Fibroblast of lung (primary cell): ENCODE measurements around the gene ASF1A. TPM values are rescaled to one million over a fixed set of nuclear protein-coding genes. Genes with fewer than 3 reads are reported as not detected.

Experiments
- DNase-seq, 2 donors: peaks; one replicate each; pipeline versions ENCODE4 v3.0.0 to v3.0.0-alpha.2; 2010; ENCODE audit warnings: low read depth in 2 of 2
- H2AFZ ChIP-seq: 2 replicates; pipeline ENCODE4 v1.5.1; 2012; ENCODE audit warnings: low read length, control low read depth, inconsistent platforms
- H3K27ac ChIP-seq: 2 replicates; pipeline ENCODE4 v1.5.1; 2011; ENCODE audit warnings: low read length, control low read depth; ENCODE audit not compliant: insufficient read depth
- H3K27me3 ChIP-seq: 2 replicates; pipeline ENCODE4 v1.5.1; 2011; ENCODE audit warnings: mild to moderate bottlenecking, low read length; ENCODE audit not compliant: control insufficient read depth, insufficient read depth
- H3K36me3 ChIP-seq: 2 replicates; pipeline ENCODE4 v1.5.1; 2011; ENCODE audit warnings: low read length; ENCODE audit not compliant: control insufficient read depth, insufficient read depth
- H3K4me1 ChIP-seq: 2 replicates; pipeline ENCODE4 v1.5.1; 2011; ENCODE audit warnings: low read length; ENCODE audit not compliant: control insufficient read depth, insufficient read depth; ENCODE audit errors: extremely low read depth
- H3K4me2 ChIP-seq: 2 replicates; pipeline ENCODE4 v1.5.1; 2011; ENCODE audit warnings: low read length, control low read depth; ENCODE audit not compliant: insufficient read depth; ENCODE audit errors: extremely low read depth
- H3K4me3 ChIP-seq, 4 experiments: fragments of 200-600 bp in 1 of 4; sonication (generic) in 1 of 4; replicated peaks in 1 of 4; 2 replicates each; pipeline ENCODE4 v1.5.1; 2011 to 2016; ENCODE audit warnings: low read length in 4 of 4, low read depth in 3 of 4, mild to moderate bottlenecking in 3 of 4, control low read depth in 2 of 4, inconsistent platforms in 1 of 4, mixed read lengths in 1 of 4; ENCODE audit not compliant: insufficient read depth in 1 of 4; ENCODE audit errors: control extremely low read depth in 1 of 4
- H3K79me2 ChIP-seq: 2 replicates; pipeline ENCODE4 v1.5.1; 2012; ENCODE audit warnings: mild to moderate bottlenecking, low read length, inconsistent platforms; ENCODE audit not compliant: control insufficient read depth, insufficient read depth
- H3K9ac ChIP-seq: 2 replicates; pipeline ENCODE4 v1.5.1; 2011; ENCODE audit warnings: mild to moderate bottlenecking, low read length, control low read depth; ENCODE audit not compliant: insufficient read depth
- H3K9me3 ChIP-seq: 2 replicates; pipeline ENCODE4 v1.5.1; 2012; ENCODE audit warnings: low read depth, low read length; ENCODE audit not compliant: control insufficient read depth, insufficient read depth
- H4K20me1 ChIP-seq: 2 replicates; pipeline ENCODE4 v1.5.1; 2011; ENCODE audit warnings: low read length; ENCODE audit not compliant: control insufficient read depth, insufficient read depth; ENCODE audit errors: extremely low read depth
- EZH2 ChIP-seq: IDR thresholded peaks from 2 replicates; pipeline ENCODE4 v1.5.1; 2012; ENCODE audit warnings: low read length, control low read depth, mild to moderate bottlenecking; ENCODE audit errors: missing control alignments
- polyA plus RNA-seq, 2 donors: library from polyadenylated mRNA; depleted of rRNA in 1 of 2; stranded (reverse) in 1 of 2; unstranded in 1 of 2; fragments of >200 nt; gene quantifications; 2 replicates each; pipeline ENCODE4 v1.2.1, GENCODE V29; 2011 to 2012; ENCODE audit warnings: missing spikeins in 1 of 2
- total RNA-seq: library from RNA; depleted of rRNA; stranded (reverse); fragments of >200 nt; gene quantifications from 2 replicates; pipeline ENCODE4 v1.2.1, GENCODE V29; 2014
- TF ChIP-seq, protein P1 (sequence below), 2 donors: IDR thresholded peaks in 1 of 2; conservative IDR thresholded peaks in 1 of 2; 1 replicate in 1 of 2; 2 replicates in 1 of 2; pipeline ENCODE4 v1.5.1; 2011 to 2012; ENCODE audit warnings: low read length in 2 of 2, control low read depth in 1 of 2, inconsistent platforms in 1 of 2, low read depth in 1 of 2, mild to moderate bottlenecking in 1 of 2

The ASF1A gene
- total and polyA plus RNA-seq, 2 donors (not counting 1 experiment from before 2014, with no cell fraction given), result 16.5 to 20.3 TPM

DNA sequence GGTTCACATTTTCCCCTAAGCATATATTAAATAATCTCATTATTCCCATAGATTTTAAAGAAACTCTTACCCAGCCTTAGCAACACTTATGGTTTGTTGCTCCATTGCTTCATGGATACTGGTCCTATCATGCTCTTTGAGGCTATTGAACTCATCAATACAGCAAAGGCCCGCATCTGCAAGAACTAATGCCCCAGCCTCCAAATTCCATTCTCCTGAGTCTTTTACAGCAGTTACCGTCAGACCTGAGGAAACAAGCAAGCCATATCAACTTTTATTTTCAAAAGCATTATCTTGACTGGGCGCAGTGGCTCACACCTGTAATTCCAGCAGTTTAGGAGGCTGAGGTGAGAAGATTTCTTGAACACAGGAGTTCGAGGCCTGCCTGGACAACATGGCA, 37.7 kb upstream of the ASF1A start:
- Histone ChIP-seq H3K4me3 (no peak overlapping the region), H3K4me1 (no peaks in the 10 kb centered on the region), H3K36me3 (no peaks in the 10 kb centered on the region), H3K27ac (no peak overlapping the region), H3K9ac (no peak overlapping the region), H2AFZ (no peak overlapping the region), H3K79me2 (no peaks in the 10 kb centered on the region), H3K27me3 (no peaks in the 10 kb centered on the region), H3K9me3 (no peaks in the 10 kb centered on the region), H4K20me1 (no peaks in the 10 kb centered on the region), H3K4me2 (no peak overlapping the region)
- DNase-seq, result peak in 1 of 2 donors; percentile 18
- TF ChIP-seq, protein P1, sequence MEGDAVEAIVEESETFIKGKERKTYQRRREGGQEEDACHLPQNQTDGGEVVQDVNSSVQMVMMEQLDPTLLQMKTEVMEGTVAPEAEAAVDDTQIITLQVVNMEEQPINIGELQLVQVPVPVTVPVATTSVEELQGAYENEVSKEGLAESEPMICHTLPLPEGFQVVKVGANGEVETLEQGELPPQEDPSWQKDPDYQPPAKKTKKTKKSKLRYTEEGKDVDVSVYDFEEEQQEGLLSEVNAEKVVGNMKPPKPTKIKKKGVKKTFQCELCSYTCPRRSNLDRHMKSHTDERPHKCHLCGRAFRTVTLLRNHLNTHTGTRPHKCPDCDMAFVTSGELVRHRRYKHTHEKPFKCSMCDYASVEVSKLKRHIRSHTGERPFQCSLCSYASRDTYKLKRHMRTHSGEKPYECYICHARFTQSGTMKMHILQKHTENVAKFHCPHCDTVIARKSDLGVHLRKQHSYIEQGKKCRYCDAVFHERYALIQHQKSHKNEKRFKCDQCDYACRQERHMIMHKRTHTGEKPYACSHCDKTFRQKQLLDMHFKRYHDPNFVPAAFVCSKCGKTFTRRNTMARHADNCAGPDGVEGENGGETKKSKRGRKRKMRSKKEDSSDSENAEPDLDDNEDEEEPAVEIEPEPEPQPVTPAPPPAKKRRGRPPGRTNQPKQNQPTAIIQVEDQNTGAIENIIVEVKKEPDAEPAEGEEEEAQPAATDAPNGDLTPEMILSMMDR (conservative IDR thresholded peaks at IDR 0.05 in 1 of 2, IDR thresholded peaks at IDR 0.05 in 1 of 2; ENCODE audit: low read depth in 1 of 2, low read length in 2 of 2), result no peak
- no peak for TF ChIP-seq EZH2

DNA sequence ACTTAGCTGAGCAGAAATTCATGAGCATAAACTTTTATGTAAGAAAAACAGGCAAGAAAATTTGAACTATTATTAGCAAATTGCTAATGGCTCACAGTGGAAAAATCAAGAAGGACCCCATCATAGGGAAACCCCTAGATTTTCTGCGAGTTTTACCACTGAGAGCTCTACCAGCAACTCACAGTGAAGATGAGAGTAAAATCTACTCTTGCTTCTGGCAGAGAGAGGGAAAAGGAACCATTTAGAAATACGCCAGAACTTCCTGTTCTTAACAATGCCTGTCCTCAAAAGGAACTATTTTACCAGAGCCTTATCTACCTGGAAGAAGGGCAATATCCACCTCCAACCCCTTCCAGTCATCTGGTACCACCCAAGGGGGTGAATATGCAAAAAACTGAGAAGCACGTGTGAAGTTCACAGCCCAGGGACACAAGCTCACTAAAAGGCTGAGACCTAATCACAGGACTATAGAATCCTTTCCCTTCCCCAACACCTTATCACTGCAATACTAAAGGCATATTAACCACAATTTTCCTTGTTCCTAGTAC, 34.4 kb upstream of the ASF1A start:
- no peak for DNase-seq
- no peaks in the 10 kb centered on the region for H4K20me1 ChIP-seq
- no peak overlapping the region for H3K4me2 ChIP-seq
- no peak overlapping the region for H3K27ac ChIP-seq
- H3K4me3 ChIP-seq, result no peak overlapping the region
- no peaks in the 10 kb centered on the region for H3K9me3 ChIP-seq
- no peak overlapping the region for H3K9ac ChIP-seq
- no peak for TF ChIP-seq EZH2
- TF ChIP-seq, protein P1 (conservative IDR thresholded peaks at IDR 0.05 in 1 of 2, IDR thresholded peaks at IDR 0.05 in 1 of 2; ENCODE audit: low read depth in 1 of 2, low read length in 2 of 2), result no peak
- H3K36me3 ChIP-seq, result no peaks in the 10 kb centered on the region
- H3K4me1 ChIP-seq, result no peaks in the 10 kb centered on the region
- H2AFZ ChIP-seq, result no peak overlapping the region
- H3K27me3 ChIP-seq, result no peaks in the 10 kb centered on the region
- H3K79me2 ChIP-seq, result no peaks in the 10 kb centered on the region

DNA sequence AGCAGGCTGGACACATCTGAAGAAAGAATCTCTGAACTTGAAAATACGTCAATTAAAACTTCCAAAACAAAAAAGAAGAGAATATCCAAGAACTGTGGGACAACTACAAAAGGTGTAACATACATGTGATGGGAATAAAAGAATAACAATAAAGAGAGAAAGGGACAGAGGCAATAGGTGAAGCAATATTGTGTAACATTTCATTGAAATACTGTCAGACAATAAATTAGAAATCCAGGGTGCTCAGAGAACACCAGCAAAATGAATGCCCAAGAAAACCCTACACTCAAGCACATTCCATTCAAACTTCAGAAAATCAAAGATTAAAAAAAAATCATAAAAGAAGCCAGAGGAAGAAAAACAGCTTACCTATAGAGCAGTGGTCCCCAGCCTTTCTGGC, 33.6 kb upstream of the ASF1A start:
- no peak overlapping the region for H3K9ac ChIP-seq
- no peaks in the 10 kb centered on the region for H3K36me3 ChIP-seq
- H3K27me3 ChIP-seq, result no peaks in the 10 kb centered on the region
- H3K27ac ChIP-seq, result no peak overlapping the region
- DNase-seq, result no peak
- H4K20me1 ChIP-seq, result no peaks in the 10 kb centered on the region
- H3K9me3 ChIP-seq, result no peaks in the 10 kb centered on the region
- H3K4me3 ChIP-seq, result no peak overlapping the region
- no peaks in the 10 kb centered on the region for H3K4me1 ChIP-seq
- no peak overlapping the region for H3K4me2 ChIP-seq
- H2AFZ ChIP-seq, result no peak overlapping the region
- H3K79me2 ChIP-seq, result no peaks in the 10 kb centered on the region
- TF ChIP-seq, protein P1 (conservative IDR thresholded peaks at IDR 0.05 in 1 of 2, IDR thresholded peaks at IDR 0.05 in 1 of 2; ENCODE audit: low read depth in 1 of 2, low read length in 2 of 2), result no peak
- TF ChIP-seq EZH2, result no peak
